A673 (cell line): Measurements from ENCODE around the gene MYRIP. TPM values are rescaled to one million over a fixed set of nuclear protein-coding genes. Genes with fewer than 3 reads are reported as not detected.

ENCODE experiments used
- BruUV-seq: library from RNA; stranded (reverse); fragments of 400-500 nt; replicated peaks from 2 replicates; lab custom pipeline; 2021; lab: Mats Ljungman, UMichigan
- CTCF ChIA-PET: fragments of 300-600 bp; sonication (Branson Sonifier 250); formaldehyde crosslinking; loops from one replicate; lab custom pipeline; 2022; ENCODE audit warnings: antibody characterized with exemption; lab: Charles Lee
- POLR2A ChIA-PET: fragments of 300-600 bp; sonication (Branson Sonifier 250); formaldehyde crosslinking; loops from one replicate; lab custom pipeline; 2022; ENCODE audit warnings: antibody characterized with exemption; ENCODE audit not compliant: low non-redundant PET; lab: Charles Lee
- DNase-seq: peaks from one replicate; pipeline ENCODE4 v3.0.0-alpha.2; 2015; ENCODE audit warnings: low spot score
- H3K27ac ChIP-seq: fragments of 200-600 bp; sonication (generic); 2 replicates; pipeline ENCODE4 v1.5.1; 2016; ENCODE audit warnings: mixed run types, low read depth, mild to moderate bottlenecking, mixed read lengths, antibody characterized with exemption, low read length; ENCODE audit not compliant: poor library complexity, severe bottlenecking
- H3K27me3 ChIP-seq: fragments of 200-600 bp; sonication (generic); replicated peaks from 2 replicates; pipeline ENCODE4 v1.6.1; 2017; ENCODE audit warnings: mixed run types, low read depth, mild to moderate bottlenecking, mixed read lengths, antibody characterized with exemption, low read length; ENCODE audit not compliant: insufficient read depth, poor library complexity
- H3K36me3 ChIP-seq: fragments of 200-600 bp; sonication (generic); 2 replicates; pipeline ENCODE4 v1.6.1; 2016; ENCODE audit warnings: mixed run types, mild to moderate bottlenecking, mixed read lengths, antibody characterized with exemption, low read length; ENCODE audit not compliant: insufficient read depth, poor library complexity, severe bottlenecking
- H3K4me1 ChIP-seq: fragments of 200-600 bp; sonication (generic); 2 replicates; pipeline ENCODE4 v1.6.1; 2017; ENCODE audit warnings: mixed run types, mild to moderate bottlenecking, mixed read lengths, antibody characterized with exemption, low read length; ENCODE audit not compliant: insufficient read depth, poor library complexity, severe bottlenecking
- H3K4me3 ChIP-seq: fragments of 200-600 bp; sonication (generic); 2 replicates; pipeline ENCODE4 v1.5.1; 2016; ENCODE audit warnings: low read depth, mixed run types, mild to moderate bottlenecking, mixed read lengths, low read length; ENCODE audit not compliant: poor library complexity, severe bottlenecking
- H3K9me3 ChIP-seq: fragments of 200-600 bp; sonication (generic); 2 replicates; pipeline ENCODE4 v1.6.1; 2016; ENCODE audit warnings: mixed run types, low read depth, mild to moderate bottlenecking, mixed read lengths, antibody characterized with exemption, low read length; ENCODE audit not compliant: poor library complexity, severe bottlenecking
- CTCF ChIP-seq: fragments of 300-800, 200-600 bp; sonication (generic); conservative IDR thresholded peaks from 2 replicates; pipeline ENCODE4 v1.5.1; 2017; ENCODE audit warnings: low read depth, mild to moderate bottlenecking, antibody characterized with exemption, low read length, moderate library complexity, mixed read lengths
- EZH2 ChIP-seq: fragments of 200-600 bp; sonication (generic); IDR thresholded peaks from 2 replicates; pipeline ENCODE4 v1.6.1; 2017; ENCODE audit warnings: borderline replicate concordance, low read depth, mild to moderate bottlenecking, mixed read lengths, antibody characterized with exemption, low read length; ENCODE audit not compliant: poor library complexity, severe bottlenecking
- intact Hi-C: fragments of 100-400 bp; cut with micrococcal nuclease; formaldehyde crosslinking; loops from one replicate; pipeline ENCODE4 v1.10.0; 2022; ENCODE audit not compliant: unreplicated experiment
- total RNA-seq: library from RNA; stranded (reverse); gene quantifications from 2 replicates; pipeline ENCODE4 v1.2.3, GENCODE V29; 2021

Gene MYRIP
- total RNA-seq, 1 experiment from 2014 or later: not detected

- Histone ChIP-seq H3K4me3 (no peak overlapping the region), H3K27me3 (no peaks in the 10 kb centered on the region), H3K4me1 (no peaks in the 10 kb centered on the region), H3K9me3 (no peaks in the 10 kb centered on the region), H3K27ac (no peak overlapping the region), H3K36me3 (no peaks in the 10 kb centered on the region)
- intact Hi-C loops: no loop called here
- TF ChIP-seq CTCF: no peak
- TF ChIP-seq EZH2: no peak
- no TSS peak for BruUV-seq
- DNase-seq: no peak
- POLR2A ChIA-PET: no interaction called here
- CTCF ChIA-PET: no interaction called here
These were observed 431.5 kb downstream of the MYRIP start for GRCh38 chr3:40240921-40241320.

DNA sequence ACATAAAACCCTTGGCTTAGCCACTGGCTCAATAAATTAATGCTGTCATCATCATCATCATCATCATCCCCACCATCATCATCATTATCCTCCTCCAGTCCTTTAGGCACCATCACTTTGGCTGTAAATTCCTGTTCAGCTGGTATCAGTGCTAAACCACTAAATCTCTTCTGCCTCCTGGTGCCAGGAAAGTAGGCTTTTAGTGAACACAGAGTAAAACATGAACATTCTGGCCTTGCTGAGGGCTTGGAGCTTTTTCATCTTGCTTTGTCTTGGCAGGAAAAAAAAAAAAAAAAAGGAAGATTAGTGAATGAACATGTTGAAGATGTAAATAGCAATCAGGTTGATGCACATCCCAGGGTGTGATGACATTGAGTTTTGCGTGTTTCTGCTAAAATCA, 432.8 kb downstream of the MYRIP start:
- H3K27me3 ChIP-seq: no peaks in the 10 kb centered on the region
- POLR2A ChIA-PET: no interaction called here
- TF ChIP-seq CTCF: no peak
- no peak for TF ChIP-seq EZH2
- DNase-seq: no peak
- BruUV-seq: no TSS peak
- no peaks in the 10 kb centered on the region for H3K36me3 ChIP-seq
- H3K9me3 ChIP-seq: no peaks in the 10 kb centered on the region
- H3K27ac ChIP-seq: no peak overlapping the region
- no peaks in the 10 kb centered on the region for H3K4me1 ChIP-seq
- CTCF ChIA-PET: no interaction called here
- intact Hi-C loops: no loop called here
- H3K4me3 ChIP-seq: no peak overlapping the region

DNA sequence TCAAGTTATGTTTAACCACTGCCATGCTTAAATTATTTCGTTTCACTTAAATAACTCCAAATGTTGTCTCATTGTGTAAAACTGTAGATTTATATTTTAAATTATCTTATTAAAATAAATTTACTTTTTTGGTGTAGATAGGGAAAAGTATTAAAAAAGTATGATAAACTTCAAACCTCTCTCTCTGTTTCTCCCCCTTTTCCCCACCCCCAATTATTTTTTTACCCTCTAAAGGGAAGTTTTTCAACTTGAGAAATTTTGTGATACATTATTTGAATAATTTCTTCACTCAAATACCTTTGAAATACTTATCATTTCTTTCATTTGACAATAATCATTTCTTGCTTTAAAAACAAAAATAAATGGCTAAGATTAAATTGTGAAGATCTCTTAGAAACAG, 433.2 kb downstream of the MYRIP start:
- intact Hi-C loops: no loop called here
- CTCF ChIA-PET: no interaction called here
- H3K27me3 ChIP-seq: no peaks in the 10 kb centered on the region
- H3K27ac ChIP-seq: no peak overlapping the region
- TF ChIP-seq CTCF (no peak), EZH2 (no peak)
- H3K9me3 ChIP-seq: no peaks in the 10 kb centered on the region
- no peak overlapping the region for H3K4me3 ChIP-seq
- H3K4me1 ChIP-seq: no peaks in the 10 kb centered on the region
- POLR2A ChIA-PET: no interaction called here
- BruUV-seq: no TSS peak
- DNase-seq: no peak
- no peaks in the 10 kb centered on the region for H3K36me3 ChIP-seq
